Measurements from ENCODE around the gene PCCB. TPM values are rescaled to one million over a fixed set of nuclear protein-coding genes. Genes with fewer than 3 reads are reported as not detected.

The PCCB gene
- total and polyA plus RNA-seq, 2 of the 8 experiments (the other 6 are each of a cell fraction or from before 2014, with no cell fraction given), result 56.7 to 84.4 TPM

DNA sequence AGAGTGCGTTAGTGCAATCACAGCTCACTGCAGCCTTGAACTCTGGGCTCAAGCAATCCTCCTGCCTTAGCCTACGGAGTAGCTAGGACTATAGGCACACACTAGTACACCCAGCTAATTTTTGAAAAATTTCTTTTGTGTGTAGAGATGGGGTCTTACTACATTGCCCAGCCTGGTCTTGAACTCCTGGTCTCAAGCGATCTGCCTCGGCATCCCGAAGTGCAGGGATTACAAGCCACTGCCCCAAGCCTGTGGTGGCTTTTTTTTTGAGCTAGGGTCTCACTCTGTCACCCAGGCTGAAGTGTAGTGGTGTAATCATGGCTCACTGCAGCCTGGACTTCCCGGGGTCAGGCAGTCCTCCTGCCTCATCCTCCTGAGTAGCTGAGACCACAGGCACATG is 17.1 kb downstream of the PCCB start:
- DNase-seq (ENCODE audit: low read depth in 1 of 2, low spot score in 2 of 2) (peak in 1 of 2 experiments; percentile 11), FAIRE-seq (no peak)
- H3K9me3 ChIP-seq (ENCODE audit: insufficient read depth in 2 of 2, low read depth in 1 of 2, low read length in 1 of 2), result no peaks in the 10 kb centered on the region
- no peak overlapping the region for H4K5ac ChIP-seq (ENCODE audit: insufficient read length, low read depth, low read length)
- ChIA-PET CTCF (ENCODE audit: partially characterized antibody) (interaction anchor here (1.6 to 1.8 kb wide), 2 partner anchors 9 to 20 kb away, joined by 4 to 8 read pairs; no protein-coding TSS in a partner anchor), POLR2A (ENCODE audit: partially characterized antibody) (interaction anchor here (2.1 kb wide), 1 partner anchor 16 kb away, joined by 6 read pairs; no protein-coding TSS in a partner anchor)
- no peaks in the 10 kb centered on the region for H3K4me1 ChIP-seq (replicated peaks in 1 of 4; ENCODE audit: control insufficient read depth in 3 of 4, insufficient read depth in 4 of 4, low read length in 3 of 4)
- H2BK5ac ChIP-seq (ENCODE audit: low read depth, low read length), result no peak overlapping the region
- H3K4me2 ChIP-seq (ENCODE audit: insufficient read depth in 1 of 2, low read depth in 2 of 2, low read length in 2 of 2), result no peak overlapping the region
- H3K23me2 ChIP-seq (ENCODE audit: low read depth, low read length), result no peaks in the 10 kb centered on the region
- H2BK20ac ChIP-seq (ENCODE audit: low read length), result no peak overlapping the region
- H3K27ac ChIP-seq (ENCODE audit: low read depth, low read length), result no peak overlapping the region
- peaks cover 0 to 19% (median under 1%) of the 10 kb centered on the region in 4 experiments; a peak in 4 of 8 replicates for H3K36me3 ChIP-seq (ENCODE audit: control insufficient read depth in 2 of 4, insufficient read depth in 4 of 4, low read length in 3 of 4)
- no peak overlapping the region for H4K91ac ChIP-seq (replicated peaks; ENCODE audit: insufficient read length, low read length)
- H3K56ac ChIP-seq (replicated peaks; ENCODE audit: insufficient read length, low read depth, low read length), result no peak overlapping the region
- no peak overlapping the region for H3K14ac ChIP-seq (ENCODE audit: insufficient read length)
- no peak overlapping the region for H4K8ac ChIP-seq (ENCODE audit: extremely low read depth, insufficient read depth, low read length)
- WGBS, 2 experiments (ENCODE audit: extremely low coverage in 1 of 2, insufficient coverage in 1 of 2, insufficient read length in 1 of 2, insufficient replicate concordance in 2 of 2, low coverage in 1 of 2, low lambda C conversion rate in 2 of 2, missing lambda C conversion rate in 1 of 2), result 95% methylated on average over 6 of the region's 6 CpGs; no CpG with 5 or more reads in 1 of the 2 experiments
- H2AFZ ChIP-seq (ENCODE audit: low read length), result no peak overlapping the region
- H3K79me2 ChIP-seq (ENCODE audit: control insufficient read depth in 1 of 2, insufficient read depth in 2 of 2, low read length in 2 of 2), result peaks cover 0 to 7% of the 10 kb centered on the region in 2 experiments; a peak in 2 of 4 replicates
- no peak overlapping the region for H3K18ac ChIP-seq (ENCODE audit: extremely low read depth, low read length)
- H3K4ac ChIP-seq (replicated peaks; ENCODE audit: insufficient read length, low read depth, low read length), result no peak overlapping the region
- no peak overlapping the region for H2BK15ac ChIP-seq (ENCODE audit: low read length)
- no peaks in the 10 kb centered on the region for H3K79me1 ChIP-seq (ENCODE audit: low read depth, low read length)
- no peak overlapping the region for H3K23ac ChIP-seq (ENCODE audit: insufficient read length)
- H2BK120ac ChIP-seq (replicated peaks; ENCODE audit: low read depth, low read length), result no peak overlapping the region
- no peak overlapping the region for H2BK12ac ChIP-seq (ENCODE audit: low read depth, low read length)
- H3K9ac ChIP-seq (replicated peaks in 1 of 4; ENCODE audit: extremely low read depth in 1 of 4, low read depth in 3 of 4, low read length in 3 of 4), result no peak overlapping the region
- H2AK5ac ChIP-seq (ENCODE audit: low read depth, low read length), result no peak overlapping the region
- no peak overlapping the region for H3K4me3 ChIP-seq (ENCODE audit: extremely low read depth in 1 of 4, insufficient read depth in 2 of 4, low read depth in 3 of 4, low read length in 4 of 4)
- H4K20me1 ChIP-seq (replicated peaks in 1 of 2; ENCODE audit: control insufficient read depth in 1 of 2, insufficient read depth in 2 of 2, low read length in 2 of 2), result no peaks in the 10 kb centered on the region
- no peaks in the 10 kb centered on the region for H3K27me3 ChIP-seq (replicated peaks in 1 of 4; ENCODE audit: control insufficient read depth in 3 of 4, extremely low read depth in 1 of 4, insufficient read depth in 3 of 4, low read length in 3 of 4)
- TF ChIP-seq BACH1 (IDR thresholded peaks at IDR 0.05; ENCODE audit: low read length), result no peak
- TF ChIP-seq GTF2F1 (IDR thresholded peaks at IDR 0.05; ENCODE audit: borderline replicate concordance, low read depth, low read length), result no peak
- no peak for TF ChIP-seq RXRA (IDR thresholded peaks at IDR 0.05; ENCODE audit: insufficient read depth, low read depth, low read length)
- TF ChIP-seq TCF12 (IDR thresholded peaks at IDR 0.05; ENCODE audit: low read depth, low read length), result no peak
- no peak for TF ChIP-seq CREB1 (IDR thresholded peaks at IDR 0.05)
- TF ChIP-seq MAFK (IDR thresholded peaks at IDR 0.05; ENCODE audit: low read depth, low read length), result no peak
- no peak for TF ChIP-seq HDAC6 (IDR thresholded peaks at IDR 0.05; ENCODE audit: low read depth, low read length)
- TF ChIP-seq SIX5 (IDR thresholded peaks at IDR 0.05; ENCODE audit: low read depth, low read length), result no peak
- no peak for TF ChIP-seq SUZ12 (IDR thresholded peaks at IDR 0.05; ENCODE audit: low read length)
- TF ChIP-seq NANOG (IDR thresholded peaks at IDR 0.05; ENCODE audit: insufficient read depth, low read depth, low read length, poor library complexity, severe bottlenecking), result no peak
- no peak for TF ChIP-seq RNF2 (IDR thresholded peaks at IDR 0.05; ENCODE audit: borderline replicate concordance, low read depth, low read length, missing control alignments, poor library complexity, severe bottlenecking)
- TF ChIP-seq CBX8 (IDR thresholded peaks at IDR 0.05; ENCODE audit: borderline replicate concordance, low read depth, low read length), result no peak
- TF ChIP-seq EGR1 (IDR thresholded peaks at IDR 0.05; ENCODE audit: borderline replicate concordance, low read depth, low read length), result no peak
